Keratinocyte (primary cell): Measurements from ENCODE around the gene SLC26A9. TPM values are rescaled to one million over a fixed set of nuclear protein-coding genes. Genes with fewer than 3 reads are reported as not detected.

ENCODE experiments used
- DNase-seq: peaks from one replicate; pipeline ENCODE4 v3.0.0-alpha.2; 2011; ENCODE audit warnings: low read depth, missing footprints, low spot score
- FAIRE-seq: peaks from 2 replicates; lab custom pipeline; 2011; peaks lifted over from hg19 to GRCh38; lab: Jason Lieb, UNC
- H2AFZ ChIP-seq: 2 replicates; pipeline ENCODE4 v1.6.0; 2012; ENCODE audit warnings: low read length, control low read depth, inconsistent platforms; ENCODE audit not compliant: control insufficient read depth
- H3K27ac ChIP-seq: 2 replicates; pipeline ENCODE4 v1.5.1; 2011; ENCODE audit warnings: low read length; ENCODE audit not compliant: control insufficient read depth, insufficient read depth
- H3K27me3 ChIP-seq: 3 replicates; pipeline ENCODE4 v1.6.0; 2011; ENCODE audit warnings: low read length; ENCODE audit not compliant: control insufficient read depth, insufficient read depth; ENCODE audit errors: extremely low read depth
- H3K36me3 ChIP-seq, 2 experiments: 2 replicates in 1 of 2; 3 replicates in 1 of 2; pipeline ENCODE4 v1.5.1; 2011; ENCODE audit warnings: low read length in 2 of 2, mild to moderate bottlenecking in 1 of 2; ENCODE audit not compliant: control insufficient read depth in 2 of 2, insufficient read depth in 2 of 2; ENCODE audit errors: extremely low read depth in 1 of 2
- H3K4me1 ChIP-seq: 3 replicates; pipeline ENCODE4 v1.5.1; 2011; ENCODE audit warnings: low read length; ENCODE audit not compliant: control insufficient read depth, insufficient read depth; ENCODE audit errors: extremely low read depth
- H3K4me2 ChIP-seq: 3 replicates; pipeline ENCODE4 v1.6.0; 2011; ENCODE audit warnings: low read depth, low read length; ENCODE audit not compliant: control insufficient read depth, insufficient read depth; ENCODE audit errors: extremely low read depth
- H3K4me3 ChIP-seq, 3 experiments: fragments of 200-600 bp in 1 of 3; sonication (generic) in 1 of 3; 2 replicates in 2 of 3; 3 replicates in 1 of 3; pipeline ENCODE4 v1.5.1; 2011 to 2016; ENCODE audit warnings: low read length in 3 of 3, mild to moderate bottlenecking in 3 of 3, control low read depth in 2 of 3, inconsistent platforms in 1 of 3, low read depth in 1 of 3, mixed read lengths in 1 of 3, mixed run types in 1 of 3, moderate library complexity in 1 of 3; ENCODE audit not compliant: control insufficient read depth in 2 of 3, insufficient read depth in 2 of 3; ENCODE audit errors: extremely low read depth in 1 of 3
- H3K79me2 ChIP-seq: 2 replicates; pipeline ENCODE4 v1.6.0; 2012; ENCODE audit warnings: low read length; ENCODE audit not compliant: control insufficient read depth, insufficient read depth
- H3K9ac ChIP-seq: 3 replicates; pipeline ENCODE4 v1.6.0; 2011; ENCODE audit warnings: low read length; ENCODE audit not compliant: control insufficient read depth, insufficient read depth; ENCODE audit errors: extremely low read depth
- H3K9me1 ChIP-seq: 3 replicates; pipeline ENCODE4 v1.6.0; 2011; ENCODE audit warnings: low read length; ENCODE audit not compliant: control insufficient read depth, insufficient read depth; ENCODE audit errors: extremely low read depth
- H3K9me3 ChIP-seq: 2 replicates; pipeline ENCODE4 v1.5.1; 2012; ENCODE audit warnings: low read depth, low read length; ENCODE audit not compliant: control insufficient read depth
- H4K20me1 ChIP-seq: 3 replicates; pipeline ENCODE4 v1.6.0; 2011; ENCODE audit warnings: low read length; ENCODE audit not compliant: control insufficient read depth, insufficient read depth; ENCODE audit errors: extremely low read depth
- CTCF ChIP-seq, 3 experiments: IDR thresholded peaks in 1 of 3; conservative IDR thresholded peaks in 1 of 3; optimal IDR thresholded peaks in 1 of 3; 2 replicates in 2 of 3; 3 replicates in 1 of 3; pipeline versions ENCODE3 to v1.5.1; 2011; ENCODE audit warnings: low read length in 3 of 3, mild to moderate bottlenecking in 3 of 3, moderate library complexity in 2 of 3, control low read depth in 1 of 3, inconsistent platforms in 1 of 3; ENCODE audit not compliant: insufficient read depth in 2 of 3; ENCODE audit errors: extremely low read depth in 1 of 3
- EZH2 ChIP-seq: IDR thresholded peaks from one replicate; pipeline ENCODE4 v1.6.1; 2012; ENCODE audit warnings: inconsistent platforms, mild to moderate bottlenecking, low read length, moderate library complexity
- dilution Hi-C: fragments of 300-500 bp; cut with MboI; formaldehyde crosslinking; loops from one replicate; pipeline ENCODE4 v1.7.0; 2020; ENCODE audit warnings: low sequenced_read_pairs; ENCODE audit not compliant: extremely low pct_ligation_motif_present
- polyA plus RNA-seq, 5 experiments: library from polyadenylated mRNA; depleted of rRNA in 3 of 5; stranded (reverse) in 3 of 5; stranded (forward) in 1 of 5; unstranded in 1 of 5; fragments of >200 nt; gene quantifications; 1 replicate in 1 of 5; 2 replicates in 3 of 5; 3 replicates in 1 of 5; pipeline versions ENCODE4 v1.2.1 to v1.2.3, GENCODE V29; 2011 to 2012; ENCODE audit warnings: missing spikeins in 2 of 5, low read depth in 1 of 5, low replicate concordance in 1 of 5

Gene SLC26A9
- polyA plus RNA-seq, 1 donor (not counting 4 experiments of a cell fraction or from before 2014, with no cell fraction given) = 0.03 TPM

- H3K9me1 ChIP-seq = no peaks in the 10 kb centered on the region
- FAIRE-seq = no peak
- no peak overlapping the region for H3K27ac ChIP-seq
- no peak overlapping the region for H3K4me3 ChIP-seq
- no peak overlapping the region for H3K9ac ChIP-seq
- dilution Hi-C loops = no loop called here
- H3K36me3 ChIP-seq = no peaks in the 10 kb centered on the region
- TF ChIP-seq CTCF (optimal IDR thresholded peaks at IDR 0.05 in 1 of 3, IDR thresholded peaks at IDR 0.05 in 1 of 3, conservative IDR thresholded peaks at IDR 0.05 in 1 of 3; ENCODE audit: extremely low read depth in 1 of 3, insufficient read depth in 2 of 3, low read length in 3 of 3) = no peak
- no peak for TF ChIP-seq EZH2
- no peaks in the 10 kb centered on the region for H3K79me2 ChIP-seq
- H3K27me3 ChIP-seq = peaks cover 32% of the 10 kb centered on the region
- H2AFZ ChIP-seq = no peak overlapping the region
- peaks cover 17% of the 10 kb centered on the region for H3K4me1 ChIP-seq
- H3K9me3 ChIP-seq = no peaks in the 10 kb centered on the region
- no peak for DNase-seq
- no peak overlapping the region for H3K4me2 ChIP-seq
- no peaks in the 10 kb centered on the region for H4K20me1 ChIP-seq
Measured at GRCh38 chr1:205965036-205965884, 22.0 kb upstream of the SLC26A9 start.

DNA sequence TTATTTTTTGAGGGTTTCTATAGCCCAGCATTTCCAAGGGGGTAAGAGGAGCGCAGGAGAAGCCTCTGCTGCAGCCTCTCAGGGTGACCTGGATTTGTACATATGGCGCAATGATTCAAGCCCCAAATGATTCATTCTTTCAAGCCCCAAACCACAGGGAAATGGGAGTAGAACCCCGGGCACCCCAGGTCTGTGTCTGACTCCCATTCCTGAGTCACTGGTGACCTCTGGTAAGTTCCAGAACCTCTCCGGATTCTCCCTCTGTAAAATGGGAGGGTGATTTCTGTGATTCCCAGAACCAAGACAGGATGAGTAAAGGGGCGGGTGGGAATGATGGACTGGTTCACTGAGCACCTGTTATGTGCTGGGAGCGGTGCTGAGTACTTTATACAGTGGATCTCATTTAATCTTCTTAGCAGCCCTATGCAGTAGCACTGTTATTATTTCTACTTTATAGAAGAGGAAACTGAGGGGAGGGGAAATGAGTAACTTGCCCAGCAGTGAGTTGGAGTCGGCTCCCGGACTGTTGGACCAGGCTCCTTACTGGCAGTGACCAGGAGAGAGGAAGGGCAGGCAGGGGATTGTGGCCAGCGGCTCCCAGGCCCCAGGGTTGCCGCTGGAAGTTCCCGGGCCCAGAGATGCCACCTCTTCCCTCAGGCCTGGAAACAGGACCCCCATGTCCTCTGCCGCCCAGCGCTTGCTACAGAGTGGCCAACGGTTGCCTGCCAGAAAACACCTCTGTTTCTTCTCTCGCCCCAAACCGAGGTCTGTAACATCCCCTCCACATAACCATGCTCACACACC lies 20.3 kb upstream of the SLC26A9 start:
- Histone ChIP-seq H3K36me3 (no peaks in the 10 kb centered on the region), H2AFZ (no peak overlapping the region), H3K9me3 (no peaks in the 10 kb centered on the region), H3K4me2 (no peak overlapping the region), H3K4me1 (peaks cover 17% of the 10 kb centered on the region), H3K9ac (no peak overlapping the region), H3K79me2 (no peaks in the 10 kb centered on the region), H3K4me3 (peak overlapping the region in 1 of 3 experiments; percentile 57), H3K9me1 (no peaks in the 10 kb centered on the region), H3K27me3 (peaks cover 47% of the 10 kb centered on the region), H4K20me1 (no peaks in the 10 kb centered on the region), H3K27ac (no peak overlapping the region)
- DNase-seq (no peak), FAIRE-seq (no peak)
- dilution Hi-C loops = no loop called here
- TF ChIP-seq EZH2 (no peak), CTCF (optimal IDR thresholded peaks at IDR 0.05 in 1 of 3, IDR thresholded peaks at IDR 0.05 in 1 of 3, conservative IDR thresholded peaks at IDR 0.05 in 1 of 3; ENCODE audit: extremely low read depth in 1 of 3, insufficient read depth in 2 of 3, low read length in 3 of 3) (no peak)
